D341Med (cell line): ENCODE data around the gene TNFRSF19.

Experiments used
- DNase-seq: peaks from one replicate; pipeline ENCODE4 v3.0.0; 2012; ENCODE audit warnings: low spot score

Gene TNFRSF19

GRCh38 chr13:23629566-23630272, 59.5 kb downstream of the TNFRSF19 start:
- no peak for DNase-seq

- peak; percentile 85 for DNase-seq
Observed at GRCh38 chr13:23630349-23631093, 60.3 kb downstream of the TNFRSF19 start.

DNA sequence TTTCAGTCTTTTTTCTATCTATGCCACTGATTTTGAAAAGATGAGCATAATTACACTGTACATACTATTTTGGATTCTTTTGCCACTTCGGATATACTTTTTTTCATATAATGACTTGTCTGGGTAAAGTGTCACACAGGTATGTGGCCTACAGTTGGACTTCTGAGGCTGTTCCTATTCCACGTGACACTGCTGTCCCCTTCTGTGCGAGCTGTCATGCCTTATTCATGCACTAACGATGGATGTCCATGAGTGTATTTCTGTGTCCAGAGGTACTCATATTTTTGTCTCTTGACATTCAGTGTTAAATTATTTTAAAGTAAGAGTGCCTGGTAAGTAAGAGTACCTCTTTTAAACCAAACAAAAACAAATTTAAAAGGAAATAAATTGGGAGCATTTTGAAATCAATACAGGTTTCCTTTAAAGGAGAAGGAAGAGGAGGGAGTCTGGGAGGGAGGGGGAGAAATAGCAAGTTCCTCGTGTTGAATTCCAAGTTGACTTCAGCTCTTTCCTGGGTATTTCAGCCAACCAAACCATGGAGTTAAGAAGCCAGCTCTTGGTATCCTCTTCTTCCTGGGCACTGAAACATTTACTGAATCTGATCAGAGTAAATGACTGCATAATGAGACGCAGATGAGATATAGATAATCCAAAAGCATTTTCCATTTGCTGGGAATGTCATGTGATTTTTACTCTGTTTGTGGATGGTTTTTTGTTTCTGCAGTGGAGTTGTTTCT, 61.3 kb downstream of the TNFRSF19 start:
- no peak for DNase-seq

DNA sequence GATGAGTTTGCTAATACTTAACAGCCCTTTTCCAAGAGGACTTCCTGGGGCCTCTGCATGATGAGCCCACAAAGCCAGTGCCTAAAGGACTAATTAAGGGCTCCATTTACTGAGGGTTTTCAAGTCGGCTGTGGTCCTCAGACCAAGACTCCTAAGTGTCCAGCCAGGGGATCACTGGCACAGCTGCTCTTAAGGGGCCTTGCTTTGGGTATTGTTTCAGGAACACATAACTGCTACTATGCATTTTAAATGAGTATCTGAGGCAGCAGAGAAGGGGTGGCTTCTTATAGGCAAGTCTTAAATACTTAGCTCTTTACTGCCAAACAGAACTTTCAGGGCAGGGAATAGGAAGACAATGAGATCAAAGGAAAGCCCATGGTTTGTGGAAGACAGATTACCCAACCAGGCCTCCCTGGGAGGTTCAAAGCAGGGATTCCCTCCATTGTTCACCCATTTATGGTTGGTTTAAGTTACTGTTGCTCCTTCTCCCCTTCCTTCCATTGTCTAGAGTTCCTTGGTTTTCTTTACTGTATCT, 61.9 kb downstream of the TNFRSF19 start:
- no peak for DNase-seq

DNA sequence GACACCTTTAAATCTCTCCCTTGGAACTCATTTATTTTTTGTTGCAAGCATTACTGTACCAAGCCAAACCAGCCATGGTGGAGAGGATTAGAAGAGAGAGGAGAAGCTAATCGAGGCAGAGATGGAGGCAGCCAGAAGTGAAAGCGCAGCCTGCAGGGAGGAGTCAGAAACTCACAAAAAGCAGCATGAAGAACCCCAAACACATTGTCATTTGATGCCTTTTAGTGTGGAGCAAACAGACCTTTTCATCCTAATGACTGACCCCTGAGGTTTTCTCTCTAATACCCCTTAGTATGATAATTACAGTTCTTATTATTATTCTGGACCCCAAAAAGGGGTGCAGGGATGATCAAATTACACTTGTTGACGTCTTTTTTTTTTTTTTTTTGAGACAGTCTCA, 62.5 kb downstream of the TNFRSF19 start:
- DNase-seq = no peak

DNA sequence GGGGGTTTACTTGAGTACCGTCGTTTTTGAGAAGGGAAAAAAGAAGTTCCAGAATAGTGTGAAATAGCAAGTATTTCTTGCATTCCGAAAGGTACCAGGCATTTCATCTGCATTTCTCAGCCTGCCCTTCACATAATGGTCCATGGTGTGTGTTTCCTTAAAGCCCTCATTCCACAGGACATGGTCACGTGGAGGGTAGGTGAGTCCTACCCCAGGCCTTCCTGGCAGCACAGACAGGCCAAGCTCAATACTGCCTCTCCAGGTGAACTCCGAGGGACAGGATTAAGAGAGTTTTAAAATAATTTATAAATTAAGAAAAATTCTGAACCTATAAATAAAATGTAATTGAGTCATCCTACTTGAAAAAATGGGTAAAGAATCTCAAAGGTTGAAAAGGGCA, 64.7 kb downstream of the TNFRSF19 start:
- DNase-seq = no peak

DNA sequence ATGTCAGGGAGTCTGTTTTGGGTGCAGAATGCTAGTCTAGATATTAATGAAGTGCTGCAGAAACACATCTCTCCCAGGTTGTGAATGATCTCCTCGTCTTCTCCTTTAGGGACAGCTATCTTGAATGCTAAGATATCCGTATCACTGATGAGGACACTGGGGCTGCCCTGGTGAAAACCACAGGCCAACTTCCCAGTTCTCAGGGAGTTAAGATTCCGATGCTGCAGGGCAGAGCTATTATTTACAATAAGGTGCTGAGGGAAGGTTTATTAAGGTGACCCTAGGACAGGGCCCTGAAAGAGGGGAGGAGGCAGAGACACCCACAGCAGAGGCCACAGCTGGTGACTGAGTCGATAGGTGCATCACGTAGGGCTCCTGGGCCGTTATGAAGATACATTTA, 66.1 kb downstream of the TNFRSF19 start:
- no peak for DNase-seq

- no peak for DNase-seq
Observed at GRCh38 chr13:23637829-23638228, 67.6 kb downstream of the TNFRSF19 start.

- DNase-seq = no peak
Observed at GRCh38 chr13:23639674-23640073, 69.5 kb downstream of the TNFRSF19 start.

GRCh38 chr13:23642110-23642509, 71.9 kb downstream of the TNFRSF19 start:
- no peak for DNase-seq

DNA sequence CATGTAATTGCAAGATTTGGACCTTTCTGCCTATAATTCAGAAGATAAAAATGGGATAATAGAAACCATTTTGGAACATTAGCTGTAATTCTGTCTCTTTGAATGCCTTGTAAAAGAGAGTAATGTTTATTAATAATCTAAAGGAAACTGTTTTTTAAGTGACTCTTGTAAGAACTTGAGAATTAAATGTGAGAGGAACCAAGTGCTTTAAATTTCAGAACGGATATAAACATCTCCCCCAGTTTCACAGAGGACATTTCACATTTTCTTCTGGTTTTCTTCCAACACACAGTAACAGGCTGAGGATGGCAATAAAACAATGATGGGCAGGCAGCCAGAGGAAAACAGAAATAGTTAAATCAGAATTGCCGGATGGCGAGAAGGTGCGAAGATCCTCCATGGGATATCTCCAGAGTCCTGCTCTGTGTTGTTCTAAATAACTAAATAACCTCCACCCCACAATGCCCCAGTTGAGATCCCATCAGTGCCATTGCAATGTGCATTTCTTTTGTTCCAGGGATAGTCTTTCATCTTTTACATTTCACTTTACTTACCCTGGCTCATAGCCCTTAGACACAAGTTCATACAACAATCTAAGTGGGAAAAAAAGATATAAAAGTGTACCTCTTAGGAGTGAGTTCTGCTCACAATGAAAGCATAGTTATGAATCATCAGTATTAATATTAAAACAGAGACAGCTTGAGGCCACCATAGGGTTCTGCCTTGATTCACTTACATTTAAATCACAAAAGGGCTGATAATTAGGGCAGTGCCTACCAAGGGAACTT, 73.3 kb downstream of the TNFRSF19 start:
- no peak for DNase-seq

GRCh38 chr13:23644126-23644419, 73.9 kb downstream of the TNFRSF19 start:
- no peak for DNase-seq

DNA sequence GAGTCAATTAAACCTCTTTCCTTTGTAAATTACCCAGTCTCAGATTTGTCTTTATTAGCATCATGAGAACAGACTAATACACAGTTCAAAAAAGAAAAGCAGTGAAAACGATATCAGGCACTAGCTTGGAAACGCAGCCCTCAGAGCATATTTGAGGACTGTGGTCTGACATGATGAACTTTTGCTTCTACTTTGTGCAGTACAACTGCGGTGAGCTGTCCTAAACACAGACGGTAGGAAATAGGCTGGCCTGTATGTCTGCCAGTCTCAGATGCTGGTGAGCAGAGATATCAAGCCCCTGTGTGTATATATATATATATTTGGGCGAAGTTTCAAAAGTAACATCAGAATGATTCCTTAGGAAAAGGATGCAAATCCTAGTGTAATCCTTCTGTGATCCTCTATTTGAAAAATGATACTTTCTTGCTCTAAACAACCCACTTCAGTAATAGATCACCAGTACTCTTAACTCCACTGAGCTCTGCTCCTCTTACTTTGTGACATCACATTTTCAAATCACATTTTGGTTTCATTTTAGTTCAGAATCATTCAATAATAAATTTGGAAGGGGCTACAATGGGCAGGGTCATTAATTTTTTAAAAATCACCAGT, 74.4 kb downstream of the TNFRSF19 start:
- DNase-seq = no peak

GRCh38 chr13:23645851-23646250, 75.6 kb downstream of the TNFRSF19 start:
- no peak for DNase-seq

DNA sequence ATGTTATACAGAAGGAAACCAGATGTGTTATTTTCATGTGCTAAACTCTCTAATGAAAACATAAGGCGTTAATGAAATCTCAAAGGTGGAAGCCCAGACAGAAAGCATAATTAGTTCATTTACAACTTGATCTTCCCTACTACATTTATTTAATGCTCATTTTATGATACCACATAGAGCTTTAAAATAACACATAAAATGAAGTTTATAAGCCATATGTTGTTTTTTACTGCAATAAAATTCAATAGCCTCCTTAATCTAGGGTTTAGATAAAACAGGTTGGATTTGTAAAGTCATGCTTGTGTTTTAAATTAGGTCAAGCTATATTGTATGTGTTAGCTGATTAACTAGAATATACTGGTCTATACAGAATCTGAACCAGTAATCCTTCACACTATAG, 81.2 kb downstream of the TNFRSF19 start:
- DNase-seq = no peak

DNA sequence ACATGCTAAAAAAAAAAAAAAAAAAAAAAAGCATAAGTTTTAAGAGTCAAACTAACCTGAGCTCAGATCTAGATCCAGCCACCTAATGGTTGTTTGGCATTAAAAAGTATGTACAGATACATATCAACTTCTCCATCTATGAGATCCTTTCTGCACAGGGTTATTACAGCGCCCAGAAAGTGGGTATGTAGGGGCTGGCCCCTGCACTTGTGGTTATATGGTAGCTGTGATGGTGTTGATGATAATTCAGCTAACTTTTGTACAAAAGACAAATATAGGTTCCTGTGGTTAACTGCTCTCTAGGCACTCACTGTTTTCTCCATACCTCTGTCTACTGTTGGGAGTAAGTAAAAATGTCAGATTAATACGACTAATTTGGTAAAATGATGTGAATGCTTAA, 81.7 kb downstream of the TNFRSF19 start:
- no peak for DNase-seq

- DNase-seq = no peak
Observed at GRCh38 chr13:23652909-23653726, 82.9 kb downstream of the TNFRSF19 start.

DNA sequence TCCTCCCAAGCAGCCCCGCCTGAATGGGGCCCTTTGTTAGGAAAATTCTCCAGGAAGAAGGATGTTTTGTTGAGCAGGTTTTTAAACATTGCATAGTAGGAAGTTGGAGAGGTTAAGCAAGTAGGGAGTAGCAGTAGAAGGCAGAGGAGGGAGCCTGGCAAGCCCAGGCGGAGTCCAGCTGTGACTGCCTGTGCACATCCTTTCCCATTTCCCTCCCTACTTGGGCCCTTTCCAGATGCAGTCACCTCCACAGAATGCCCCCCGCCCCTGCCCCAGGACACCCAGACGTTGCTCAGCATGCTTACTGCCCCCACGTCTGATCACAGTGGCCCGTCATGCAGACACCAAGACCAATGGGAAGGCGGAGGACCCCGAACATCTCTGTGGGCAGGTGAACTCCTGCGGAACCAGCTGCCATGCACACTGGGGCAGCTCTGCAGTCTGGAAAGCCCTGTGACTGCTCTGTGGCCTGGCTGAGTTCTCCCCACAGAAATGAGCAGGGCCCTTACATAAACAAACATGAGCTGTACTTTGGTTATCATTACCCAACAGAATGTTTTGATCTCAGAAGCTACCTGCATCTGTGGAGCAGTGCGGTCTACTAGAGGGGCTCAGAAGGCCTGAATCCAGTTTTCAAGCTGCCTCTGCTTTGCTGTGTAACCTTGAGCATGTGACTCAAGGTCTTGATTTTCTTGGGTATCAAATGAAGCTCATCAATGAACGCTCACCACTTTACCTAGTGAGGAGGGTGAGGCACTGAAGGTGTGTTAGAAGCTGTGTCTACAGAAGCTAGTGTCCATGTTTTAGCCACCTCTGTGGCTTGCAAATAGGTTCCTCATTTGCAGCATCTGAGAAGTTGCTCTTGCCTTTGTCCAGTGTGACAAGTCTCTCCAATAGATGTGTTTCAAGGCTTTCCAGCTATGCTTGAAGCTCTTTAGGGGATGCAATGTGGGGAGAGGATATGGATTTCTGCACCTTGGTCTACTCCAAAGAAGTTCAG, 84.2 kb downstream of the TNFRSF19 start:
- DNase-seq = no peak

GRCh38 chr13:23655321-23655720, 85.1 kb downstream of the TNFRSF19 start:
- DNase-seq = no peak
